Kidney tubule cell (primary cell): Measurements from ENCODE around the gene IL9R.
A peak's percentile ranks its signal among the peaks of the same experiment; 100 is the strongest.
"Not testable (repeated sequence)": the region's sequence is repeated elsewhere in the genome, so short reads cannot be mapped to it uniquely, and the experiment has no call there.

Experiments
- DNase-seq: peaks from one replicate; pipeline ENCODE4 v3.0.0-alpha.2; 2018; ENCODE audit warnings: low spot score

The IL9R gene

GRCh38 chrX:155997436-155997835, at the start of gene IL9R:
Gene IL9R, plus strand, starts transcription at chrX:155997696. Its CDS starts 64 bp downstream, at chrX:155997760.
- DNase-seq = no peak

- DNase-seq = no peak
Observed at GRCh38 chrX:155949098-155949497, 48.4 kb upstream of the IL9R start.

- DNase-seq = no peak
Observed at GRCh38 chrX:155951237-155951789, 46.2 kb upstream of the IL9R start.

GRCh38 chrX:155953055-155953454, 44.4 kb upstream of the IL9R start:
- no peak for DNase-seq

- DNase-seq = no peak
Observed at GRCh38 chrX:155954793-155955192, 42.7 kb upstream of the IL9R start.

GRCh38 chrX:155956099-155956498, 41.4 kb upstream of the IL9R start:
- DNase-seq = no peak

- DNase-seq = no peak
Observed at GRCh38 chrX:155956649-155957048, 40.8 kb upstream of the IL9R start.

- DNase-seq = no peak
Observed at GRCh38 chrX:155957843-155958242, 39.7 kb upstream of the IL9R start.

GRCh38 chrX:155959018-155959587, 38.4 kb upstream of the IL9R start:
- no peak for DNase-seq

- DNase-seq = peak; percentile 30
Observed at GRCh38 chrX:155962906-155963305, 34.6 kb upstream of the IL9R start.

GRCh38 chrX:155966876-155967275, 30.6 kb upstream of the IL9R start:
- DNase-seq = peak; percentile 32

- no peak for DNase-seq
Observed at GRCh38 chrX:155967653-155968325, 29.7 kb upstream of the IL9R start.

GRCh38 chrX:155968326-155968661, 29.2 kb upstream of the IL9R start:
- no peak for DNase-seq

GRCh38 chrX:155968791-155969190, 28.7 kb upstream of the IL9R start:
- no peak for DNase-seq

GRCh38 chrX:155971658-155972057, 25.8 kb upstream of the IL9R start:
- not testable (repeated sequence) for DNase-seq

- not testable (repeated sequence) for DNase-seq
Observed at GRCh38 chrX:155972241-155972640, 25.3 kb upstream of the IL9R start.

- DNase-seq = no peak
Observed at GRCh38 chrX:155983326-155983725, 14.2 kb upstream of the IL9R start.

GRCh38 chrX:155985208-155985607, 12.3 kb upstream of the IL9R start:
- no peak for DNase-seq

- DNase-seq = not testable (repeated sequence)
Observed at GRCh38 chrX:155986995-155987394, 10.5 kb upstream of the IL9R start.

- no peak for DNase-seq
Observed at GRCh38 chrX:155988859-155989258, 8.6 kb upstream of the IL9R start.

- no peak for DNase-seq
Observed at GRCh38 chrX:155993421-155993820, 4.1 kb upstream of the IL9R start.

- no peak for DNase-seq
Observed at GRCh38 chrX:155995321-155995875, 2.1 kb upstream of the IL9R start.

GRCh38 chrX:155998116-155998515, 620 bp downstream of the IL9R start:
- DNase-seq = no peak
